KOPT-K1 (cell line): ENCODE results near the gene P3H3.
A peak's percentile ranks its signal among the peaks of the same experiment; 100 is the strongest.

ENCODE experiments used
- H3K27ac ChIP-seq: fragments of 200-600 bp; sonication (generic); 2 replicates; pipeline ENCODE4 v1.5.1; 2016; ENCODE audit warnings: antibody characterized with exemption, mild to moderate bottlenecking, low read depth, low read length; ENCODE audit not compliant: poor library complexity, severe bottlenecking
- H3K36me3 ChIP-seq: fragments of 200-600 bp; sonication (generic); 2 replicates; pipeline ENCODE4 v1.5.1; 2017; ENCODE audit warnings: antibody characterized with exemption, mild to moderate bottlenecking, low read length, moderate library complexity; ENCODE audit not compliant: insufficient read depth
- H3K9me3 ChIP-seq: fragments of 200-600 bp; sonication (generic); 2 replicates; pipeline ENCODE4 v1.5.1; 2017; ENCODE audit warnings: antibody characterized with exemption, low read length, mild to moderate bottlenecking; ENCODE audit not compliant: insufficient read depth, poor library complexity, severe bottlenecking

The P3H3 gene

DNA sequence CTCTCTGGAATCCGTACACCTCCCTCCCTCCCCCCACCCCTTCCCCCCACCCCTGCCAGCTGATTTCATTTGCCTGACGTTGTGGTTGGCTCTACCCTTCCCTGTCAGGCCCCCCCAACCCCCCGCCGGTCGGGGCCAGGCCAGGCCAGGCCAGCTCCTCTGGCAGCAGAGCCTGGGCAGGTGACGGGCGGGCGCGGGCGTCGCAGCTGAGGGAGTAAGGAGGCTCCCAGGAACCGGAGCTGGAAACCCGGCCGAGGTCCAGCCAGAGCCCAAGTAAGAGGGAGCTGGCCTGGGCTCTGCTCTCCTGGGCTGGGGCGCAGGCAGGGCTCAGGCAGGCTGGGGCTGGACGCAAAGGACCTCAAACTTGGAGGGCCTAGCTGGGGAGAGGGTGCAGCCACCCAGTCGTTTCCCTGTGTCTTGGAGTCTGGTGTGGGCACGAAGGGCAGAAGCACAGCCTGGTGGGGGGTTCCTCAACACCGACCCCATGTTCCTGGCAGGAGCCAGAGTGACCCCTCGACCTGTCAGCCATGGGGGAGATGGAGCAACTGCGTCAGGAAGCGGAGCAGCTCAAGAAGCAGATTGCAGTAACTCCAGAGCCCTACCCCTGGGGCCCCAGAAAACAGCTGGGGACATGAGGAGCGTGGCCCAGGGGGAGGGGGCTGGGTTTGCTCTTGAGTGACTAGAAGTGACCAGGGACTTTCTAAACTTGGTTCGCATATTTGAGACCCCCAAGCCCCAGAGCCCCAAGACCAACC lies 12.7 kb downstream of the P3H3 start, which contains the start of gene GNB3:
GNB3 (plus strand) TSS at position 165 of the 755 bp plus-strand sequence; CDS start at position 528, 363 bp downstream.
- Histone ChIP-seq H3K27ac (no peak within 1 kb of the TSS), H3K36me3 (peaks cover 11% of the 10 kb centered on the region; the same call in 1 of the 2 replicates), H3K9me3 (no peaks in the 10 kb centered on the region)

DNA sequence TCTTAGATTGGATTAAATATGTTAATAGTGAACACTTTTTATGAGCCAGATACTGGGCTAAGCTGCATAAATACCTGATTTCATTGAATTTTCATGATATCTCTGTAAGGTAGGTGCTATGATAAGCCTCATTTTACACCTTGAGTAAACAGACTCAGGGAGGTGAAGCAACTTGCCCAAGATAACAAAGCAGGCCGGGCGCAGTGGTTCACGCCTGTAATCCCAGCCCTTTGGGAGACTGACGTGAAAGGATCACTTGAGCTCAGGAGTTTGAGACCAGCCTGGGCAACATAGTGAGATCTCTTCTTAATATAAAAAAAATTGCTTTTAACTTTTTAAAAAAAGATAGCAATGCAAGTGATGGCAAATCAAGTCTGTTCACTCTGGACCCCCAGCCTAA lies 13.9 kb downstream of the P3H3 start:
- H3K9me3 ChIP-seq, result no peaks in the 10 kb centered on the region
- H3K27ac ChIP-seq, result no peak overlapping the region
- peaks cover 22% of the 10 kb centered on the region for H3K36me3 ChIP-seq

DNA sequence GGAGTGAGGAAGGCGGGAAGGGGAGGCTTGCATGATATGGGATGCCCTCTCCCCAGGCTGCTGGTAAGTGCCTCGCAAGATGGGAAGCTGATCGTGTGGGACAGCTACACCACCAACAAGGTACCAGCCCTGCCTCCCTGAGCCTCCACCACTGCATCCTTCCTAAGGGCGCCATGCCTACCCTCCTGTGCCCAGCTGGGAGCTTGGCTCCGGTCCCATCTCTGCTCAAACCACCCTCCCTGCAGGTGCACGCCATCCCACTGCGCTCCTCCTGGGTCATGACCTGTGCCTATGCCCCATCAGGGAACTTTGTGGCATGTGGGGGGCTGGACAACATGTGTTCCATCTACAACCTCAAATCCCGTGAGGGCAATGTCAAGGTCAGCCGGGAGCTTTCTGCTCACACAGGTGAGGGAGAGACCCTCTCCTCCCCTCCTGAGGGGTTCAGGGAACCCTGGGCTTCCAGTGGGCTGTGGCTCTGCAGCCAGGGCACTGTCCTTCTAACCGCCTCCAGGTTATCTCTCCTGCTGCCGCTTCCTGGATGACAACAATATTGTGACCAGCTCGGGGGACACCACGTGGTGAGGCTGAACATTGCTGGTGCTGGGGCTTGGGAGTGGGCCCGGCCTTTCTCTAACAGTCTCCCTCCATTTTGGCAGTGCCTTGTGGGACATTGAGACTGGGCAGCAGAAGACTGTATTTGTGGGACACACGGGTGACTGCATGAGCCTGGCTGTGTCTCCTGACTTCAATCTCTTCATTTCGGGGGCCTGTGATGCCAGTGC lies 15.1 kb downstream of the P3H3 start:
- Histone ChIP-seq H3K27ac (no peak overlapping the region), H3K36me3 (peaks cover 35% of the 10 kb centered on the region), H3K9me3 (no peaks in the 10 kb centered on the region)

DNA sequence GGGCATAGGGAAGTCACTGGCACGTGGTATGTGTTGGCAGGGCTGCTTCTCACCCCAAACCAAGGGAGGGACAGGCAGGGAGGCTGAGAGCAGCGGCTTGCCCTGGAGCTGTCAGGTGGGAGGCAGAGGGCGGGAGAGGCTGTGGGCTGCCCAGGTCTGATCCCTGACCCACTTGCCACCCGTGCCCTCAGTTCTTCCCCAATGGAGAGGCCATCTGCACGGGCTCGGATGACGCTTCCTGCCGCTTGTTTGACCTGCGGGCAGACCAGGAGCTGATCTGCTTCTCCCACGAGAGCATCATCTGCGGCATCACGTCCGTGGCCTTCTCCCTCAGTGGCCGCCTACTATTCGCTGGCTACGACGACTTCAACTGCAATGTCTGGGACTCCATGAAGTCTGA lies 17.2 kb downstream of the P3H3 start:
- H3K9me3 ChIP-seq, result no peaks in the 10 kb centered on the region
- peaks cover 55% of the 10 kb centered on the region for H3K36me3 ChIP-seq
- H3K27ac ChIP-seq, result no peak overlapping the region

DNA sequence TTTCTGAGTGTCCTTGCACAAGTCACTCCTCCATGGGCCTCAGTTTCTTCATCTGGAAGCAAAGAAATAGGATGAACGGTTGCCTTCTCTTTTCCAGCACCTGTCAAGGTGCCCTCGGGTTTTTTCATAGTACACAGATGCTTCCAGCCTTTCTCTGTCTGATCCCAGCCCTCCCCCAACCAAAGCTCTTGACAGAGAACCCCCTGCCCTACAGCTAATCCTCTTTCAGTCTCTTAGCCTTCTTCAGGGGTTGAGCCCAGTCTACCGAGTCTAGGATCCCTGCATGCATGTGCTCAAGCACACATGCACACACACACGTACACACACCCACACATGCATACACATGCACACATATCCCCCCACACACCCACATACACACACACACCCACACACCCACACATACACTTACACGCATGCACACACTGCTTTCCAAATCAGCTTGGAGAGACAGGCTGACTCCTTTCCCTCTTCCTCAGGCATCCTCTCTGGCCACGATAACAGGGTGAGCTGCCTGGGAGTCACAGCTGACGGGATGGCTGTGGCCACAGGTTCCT lies 18.2 kb downstream of the P3H3 start:
- H3K9me3 ChIP-seq, result no peaks in the 10 kb centered on the region
- no peak overlapping the region for H3K27ac ChIP-seq
- peaks cover 55% of the 10 kb centered on the region for H3K36me3 ChIP-seq

GRCh38 chr12:6847676-6848075 lies 19.5 kb downstream of the P3H3 start:
- H3K36me3 ChIP-seq, result peaks cover 55% of the 10 kb centered on the region
- H3K27ac ChIP-seq, result no peak overlapping the region
- H3K9me3 ChIP-seq, result no peaks in the 10 kb centered on the region

- Histone ChIP-seq H3K9me3 (no peaks in the 10 kb centered on the region), H3K27ac (peak overlapping the region; percentile 80), H3K36me3 (peaks cover 63% of the 10 kb centered on the region)
Observed at GRCh38 chr12:6849427-6849826, 21.2 kb downstream of the P3H3 start.

- peaks cover 67% of the 10 kb centered on the region for H3K36me3 ChIP-seq
- H3K9me3 ChIP-seq, result no peaks in the 10 kb centered on the region
- peak overlapping the region; percentile 80 for H3K27ac ChIP-seq
Observed at GRCh38 chr12:6849976-6850560, 21.9 kb downstream of the P3H3 start.

DNA sequence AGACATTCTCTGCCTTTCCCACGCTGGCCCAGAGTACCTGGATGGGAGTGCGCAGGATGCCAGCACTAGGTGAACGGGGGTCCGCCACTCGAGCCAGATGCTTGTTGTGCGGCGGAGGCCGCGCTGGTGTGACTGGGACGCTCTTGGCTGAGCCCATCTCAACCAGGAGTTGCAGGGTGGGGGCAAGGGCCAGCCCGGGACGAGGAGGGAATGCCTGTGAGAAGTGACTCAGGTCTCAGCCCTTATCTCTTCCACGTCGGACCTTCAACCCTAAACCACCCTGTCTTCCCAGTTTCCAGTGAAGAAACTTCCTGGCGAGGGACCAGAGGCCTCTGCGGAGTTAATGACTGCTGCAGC lies 22.6 kb downstream of the P3H3 start:
- H3K36me3 ChIP-seq, result peaks cover 67% of the 10 kb centered on the region
- H3K27ac ChIP-seq, result peak overlapping the region; percentile 80
- no peaks in the 10 kb centered on the region for H3K9me3 ChIP-seq

- Histone ChIP-seq H3K36me3 (peaks cover 67% of the 10 kb centered on the region), H3K27ac (peak within 1 kb of the TSS; percentile 80), H3K9me3 (no peaks in the 10 kb centered on the region)
Observed at GRCh38 chr12:6851153-6851920, 23.1 kb downstream of the P3H3 start, which contains the start of gene CDCA3. Gene CDCA3, minus strand, starts transcription at chr12:6851286. Its CDS starts 334 bp downstream, at chr12:6850952.

GRCh38 chr12:6851921-6852650 lies 23.9 kb downstream of the P3H3 start, which contains the start of gene USP5:
Gene USP5, plus strand, starts transcription at chr12:6852150. Its CDS starts 30 bp downstream, at chr12:6852180.
- peaks cover 67% of the 10 kb centered on the region for H3K36me3 ChIP-seq

GRCh38 chr12:6852651-6853354 lies 24.6 kb downstream of the P3H3 start:
- Histone ChIP-seq H3K27ac (peak overlapping the region; percentile 80), H3K9me3 (no peaks in the 10 kb centered on the region), H3K36me3 (peaks cover 67% of the 10 kb centered on the region)

More at GRCh38 chr12:6851921-6852650, 23.9 kb downstream of the P3H3 start, which contains the start of gene USP5:
- Histone ChIP-seq H3K9me3 (no peaks in the 10 kb centered on the region), H3K27ac (peak within 1 kb of the TSS; percentile 80)

- Histone ChIP-seq H3K9me3 (no peaks in the 10 kb centered on the region), H3K36me3 (peaks cover 67% of the 10 kb centered on the region), H3K27ac (no peak overlapping the region)
Observed at GRCh38 chr12:6853626-6854025, 25.4 kb downstream of the P3H3 start.
